Mesodermal cell (in vitro differentiated cells): ENCODE measurements around the gene SF1.

ENCODE experiments used
- H3K27ac ChIP-seq: 2 replicates; pipeline ENCODE4 v1.7.0; 2013; ENCODE audit warnings: mild to moderate bottlenecking, low read depth, low read length, moderate library complexity; ENCODE audit not compliant: severe bottlenecking
- H3K36me3 ChIP-seq: 2 replicates; pipeline ENCODE4 v1.7.1; 2013; ENCODE audit warnings: mild to moderate bottlenecking, low read length, moderate library complexity; ENCODE audit not compliant: control insufficient read depth, insufficient read depth
- H3K4me1 ChIP-seq: one replicate; pipeline ENCODE4 v1.7.1; 2013; ENCODE audit warnings: mild to moderate bottlenecking, low read length; ENCODE audit not compliant: insufficient read depth, control insufficient read depth, poor library complexity, severe bottlenecking
- H3K4me3 ChIP-seq: 2 replicates; pipeline ENCODE4 v1.7.0; 2013; ENCODE audit warnings: low read length, control low read depth, mild to moderate bottlenecking; ENCODE audit not compliant: insufficient read depth, poor library complexity, severe bottlenecking; ENCODE audit errors: extremely low read depth
- H3K9me3 ChIP-seq: 2 replicates; pipeline ENCODE4 v1.7.1; 2013; ENCODE audit warnings: mild to moderate bottlenecking, low read length, moderate library complexity; ENCODE audit not compliant: control insufficient read depth
- WGBS, 2 experiments: methylation state at CpG; one replicate each; pipeline ENCODE4 v1.1.5; 2013; ENCODE audit warnings: missing lambda C conversion rate in 2 of 2; ENCODE audit not compliant: insufficient coverage in 2 of 2; 5-methylcytosine and 5-hydroxymethylcytosine counted together

SF1 gene

GRCh38 chr11:64742087-64742888, 36.1 kb downstream of the SF1 start:
- WGBS, 2 experiments = 12 to 15% methylated on average over 35 to 53 of the region's 54 CpGs
- Histone ChIP-seq H3K9me3 (no peaks in the 10 kb centered on the region), H3K27ac (no peak overlapping the region), H3K36me3 (no peaks in the 10 kb centered on the region), H3K4me1 (peaks cover 5% of the 10 kb centered on the region), H3K4me3 (peak overlapping the region; percentile 35)

- Histone ChIP-seq H3K9me3 (no peaks in the 10 kb centered on the region), H3K27ac (no peak overlapping the region), H3K36me3 (no peaks in the 10 kb centered on the region), H3K4me1 (peaks cover 5% of the 10 kb centered on the region), H3K4me3 (no peak overlapping the region)
- 47 to 58% methylated on average over 22 to 24 of the region's 24 CpGs for WGBS, 2 experiments
These were observed 36.8 kb downstream of the SF1 start for GRCh38 chr11:64741375-64742086.

DNA sequence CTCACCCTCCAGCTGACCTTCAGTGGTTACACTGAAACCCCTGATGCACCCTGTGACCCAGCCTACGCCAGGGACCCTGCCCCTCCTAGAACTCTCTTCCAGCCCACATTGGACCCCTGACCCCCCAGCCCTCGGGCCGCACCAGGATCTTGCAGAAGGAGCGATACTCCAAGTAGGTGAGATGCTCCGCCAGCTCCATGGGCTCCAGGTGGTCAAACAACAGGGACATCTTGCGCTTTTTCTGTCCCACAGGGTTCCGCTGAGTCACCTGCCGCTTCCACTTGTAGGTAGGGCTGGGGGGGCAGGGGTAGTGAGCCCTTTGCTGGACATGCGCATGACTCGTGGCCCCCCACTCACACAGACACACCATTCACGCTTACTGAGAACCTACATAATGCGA, 38.5 kb downstream of the SF1 start:
- H3K27ac ChIP-seq = no peak overlapping the region
- no peaks in the 10 kb centered on the region for H3K36me3 ChIP-seq
- no peak overlapping the region for H3K4me3 ChIP-seq
- WGBS, 2 experiments = 92 to 96% methylated on average over 8 to 9 of the region's 12 CpGs
- H3K4me1 ChIP-seq = peaks cover 3% of the 10 kb centered on the region
- no peaks in the 10 kb centered on the region for H3K9me3 ChIP-seq

- no peak overlapping the region for H3K27ac ChIP-seq
- no peaks in the 10 kb centered on the region for H3K9me3 ChIP-seq
- H3K4me3 ChIP-seq = no peak overlapping the region
- no peaks in the 10 kb centered on the region for H3K36me3 ChIP-seq
- 96 to 98% methylated on average over 9 of the region's 15 CpGs for WGBS, 2 experiments
- no peaks in the 10 kb centered on the region for H3K4me1 ChIP-seq
These were observed 41.7 kb downstream of the SF1 start for GRCh38 chr11:64736654-64737053.

DNA sequence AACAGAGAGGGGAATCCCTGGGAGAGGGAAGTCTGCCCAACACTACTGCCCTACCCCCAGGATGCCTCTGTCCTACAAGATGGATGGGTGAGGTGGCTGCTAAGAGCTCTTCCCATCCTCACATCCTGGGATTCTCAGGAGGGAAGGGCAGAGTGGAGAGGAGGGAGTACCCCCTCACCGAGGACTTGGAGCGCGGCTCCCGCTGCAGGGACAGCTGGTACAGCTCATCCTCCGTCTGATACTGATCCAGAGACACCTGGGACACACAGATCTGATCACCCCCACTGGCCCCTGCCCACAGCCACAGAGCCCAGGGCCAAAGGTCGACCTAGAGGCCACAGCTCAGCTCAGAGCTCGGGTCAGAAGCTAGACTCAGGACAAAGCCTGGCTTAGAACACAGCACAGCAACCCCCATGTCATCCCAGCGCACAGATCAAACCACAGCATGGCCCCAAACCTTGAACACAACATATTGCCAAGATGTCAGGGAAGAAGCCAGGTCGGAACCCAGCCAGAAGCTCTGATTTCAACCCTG, 42.5 kb downstream of the SF1 start:
- Histone ChIP-seq H3K4me3 (no peak overlapping the region), H3K9me3 (no peaks in the 10 kb centered on the region), H3K4me1 (no peaks in the 10 kb centered on the region), H3K36me3 (no peaks in the 10 kb centered on the region), H3K27ac (no peak overlapping the region)
- 89 to 92% methylated on average over 8 to 9 of the region's 9 CpGs for WGBS, 2 experiments

- Histone ChIP-seq H3K27ac (no peak overlapping the region), H3K36me3 (no peaks in the 10 kb centered on the region), H3K9me3 (no peaks in the 10 kb centered on the region), H3K4me1 (no peaks in the 10 kb centered on the region), H3K4me3 (no peak overlapping the region)
- 82 to 83% methylated on average over 16 to 20 of the region's 23 CpGs for WGBS, 2 experiments
These were observed 43.3 kb downstream of the SF1 start for GRCh38 chr11:64734811-64735724.

DNA sequence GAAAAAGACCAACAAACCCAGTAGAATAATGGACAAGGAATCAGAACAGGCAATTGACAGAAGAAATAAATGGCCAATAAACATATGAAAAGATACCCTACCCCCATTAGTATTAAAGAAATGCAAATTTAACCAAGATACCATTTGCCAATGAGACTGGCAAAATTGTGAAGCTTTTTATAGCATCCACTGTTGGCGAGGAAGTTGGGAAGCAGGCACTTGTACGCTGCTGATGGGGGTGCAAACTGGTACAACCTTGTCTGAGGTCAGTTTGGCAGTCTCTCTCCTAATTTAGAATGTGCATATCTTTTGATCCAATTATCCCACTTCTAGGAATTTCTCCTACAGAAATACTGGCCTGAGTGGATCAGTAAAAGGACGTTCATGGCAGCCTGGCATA, 46.7 kb downstream of the SF1 start:
- Histone ChIP-seq H3K4me3 (no peak overlapping the region), H3K9me3 (no peaks in the 10 kb centered on the region), H3K27ac (no peak overlapping the region), H3K4me1 (peaks cover 2% of the 10 kb centered on the region), H3K36me3 (no peaks in the 10 kb centered on the region)
- WGBS, 2 experiments = 93 to 94% methylated on average over 3 of the region's 3 CpGs

GRCh38 chr11:64729851-64730382, 48.4 kb downstream of the SF1 start:
- H3K36me3 ChIP-seq = no peaks in the 10 kb centered on the region
- peaks cover 14% of the 10 kb centered on the region for H3K4me1 ChIP-seq
- no peak overlapping the region for H3K27ac ChIP-seq
- whole genome bisulfite sequencing, 2 experiments = 31 to 36% methylated on average over 14 to 15 of the region's 21 CpGs
- no peak overlapping the region for H3K4me3 ChIP-seq
- H3K9me3 ChIP-seq = no peaks in the 10 kb centered on the region

- Histone ChIP-seq H3K36me3 (no peaks in the 10 kb centered on the region), H3K27ac (no peak overlapping the region), H3K9me3 (no peaks in the 10 kb centered on the region), H3K4me1 (peaks cover 24% of the 10 kb centered on the region), H3K4me3 (no peak overlapping the region)
- 92 to 99% methylated on average over 5 to 8 of the region's 11 CpGs for WGBS, 2 experiments
These were observed 49.5 kb downstream of the SF1 start for GRCh38 chr11:64728757-64729365.
